Spleen (tissue), 7 donors: ENCODE results near the gene NCK2.
A peak's percentile ranks its signal among the peaks of the same experiment; 100 is the strongest.

ENCODE experiments used
- CTCF ChIP-seq, 11 experiments: fragments of 200-600 bp in 7 of 11; fragments of 450-650 bp in 4 of 11; sonication (generic) in 4 of 11; IDR thresholded peaks in 8 of 11; conservative IDR thresholded peaks in 3 of 11; 1 replicate in 7 of 11; 2 replicates in 4 of 11; pipeline versions ENCODE4 v1.4.0 to v1.8.0; 2016 to 2021; ENCODE audit warnings: antibody characterized with exemption in 11 of 11, inconsistent platforms in 4 of 11, mild to moderate bottlenecking in 1 of 11
- POLR2A ChIP-seq, 3 donors: fragments of 450-650 bp; IDR thresholded peaks; one replicate each; pipeline ENCODE4 v1.5.1; 2017; ENCODE audit warnings: antibody characterized with exemption in 3 of 3, mild to moderate bottlenecking in 1 of 3
- POLR2AphosphoS5 ChIP-seq, 3 donors: sonication (generic); formaldehyde crosslinking; IDR thresholded peaks; one replicate each; pipeline ENCODE4 v1.5.1; 2017; ENCODE audit warnings: antibody characterized with exemption in 3 of 3
- donor health status: DM: no; HTN: no; CAD: no; lungs with moderate emphysema.
- donor health status: DM: no; HTN: no; CAD: no.
- donor health status: DM: no; HTN: no; CAD: no.

DNA sequence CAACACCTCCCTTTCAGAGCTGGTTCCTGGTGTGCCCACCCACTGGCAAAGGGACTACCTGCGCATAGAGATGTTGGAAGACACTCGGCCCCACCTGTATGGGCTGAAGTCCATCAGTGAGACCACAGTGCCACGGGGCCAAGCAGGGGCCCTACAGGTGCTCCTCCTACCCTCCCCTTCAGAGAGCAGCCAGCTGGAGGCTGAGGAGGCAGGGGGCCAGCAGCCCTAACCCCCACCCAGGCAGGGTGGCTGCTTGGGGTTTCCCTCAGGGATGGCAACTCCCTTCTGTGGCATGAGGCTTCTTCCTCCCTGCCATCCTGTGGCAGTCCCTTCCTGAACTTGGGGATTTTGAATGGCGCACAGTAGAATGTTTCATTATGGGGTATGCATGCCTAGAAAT, 125.3 kb downstream of the NCK2 start:
- TF ChIP-seq CTCF (IDR thresholded peaks at IDR 0.05 in 8 of 11, conservative IDR thresholded peaks at IDR 0.05 in 3 of 11) (no peak), POLR2AphosphoS5 (IDR thresholded peaks at IDR 0.05) (peak in 1 of 3 donors; percentile 51), POLR2A (IDR thresholded peaks at IDR 0.05) (no peak)
